Stimulated activated CD4-positive, alpha-beta T cell treated with anti-CD3 and anti-CD28 coated beads, Interleukin-12 subunit alpha, Interleukin-12 subunit beta, amount 100 ng/mL, for 4 hours (primary cell): ENCODE measurements around the gene OR4K15.
"Not testable (repeated sequence)": the region's sequence is repeated elsewhere in the genome, so short reads cannot be mapped to it uniquely, and the experiment has no call there.

Experiments
- DNase-seq: peaks from one replicate; pipeline ENCODE4 v3.0.0-alpha.2; 2020

Gene OR4K15, protein sequence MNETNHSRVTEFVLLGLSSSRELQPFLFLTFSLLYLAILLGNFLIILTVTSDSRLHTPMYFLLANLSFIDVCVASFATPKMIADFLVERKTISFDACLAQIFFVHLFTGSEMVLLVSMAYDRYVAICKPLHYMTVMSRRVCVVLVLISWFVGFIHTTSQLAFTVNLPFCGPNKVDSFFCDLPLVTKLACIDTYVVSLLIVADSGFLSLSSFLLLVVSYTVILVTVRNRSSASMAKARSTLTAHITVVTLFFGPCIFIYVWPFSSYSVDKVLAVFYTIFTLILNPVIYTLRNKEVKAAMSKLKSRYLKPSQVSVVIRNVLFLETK

GRCh38 chr14:19975291-19975690 is at the start of gene OR4K15:
Gene OR4K15 (plus strand): TSS chr14:19975591. CDS start chr14:19975591, 0 bp downstream.
- DNase-seq = no peak

- DNase-seq = no peak
Measured at GRCh38 chr14:19930617-19931016, 44.8 kb upstream of the OR4K15 start, which contains the start of gene OR4K1. Gene OR4K1 (plus strand): TSS chr14:19930917. CDS start chr14:19935667, 4,750 bp downstream.

- no peak for DNase-seq
Measured at GRCh38 chr14:19941668-19942067, 33.7 kb upstream of the OR4K15 start.

- DNase-seq = no peak
Measured at GRCh38 chr14:19947413-19948090, 27.8 kb upstream of the OR4K15 start.

GRCh38 chr14:19949218-19949617 is 26.2 kb upstream of the OR4K15 start:
- no peak for DNase-seq

DNA sequence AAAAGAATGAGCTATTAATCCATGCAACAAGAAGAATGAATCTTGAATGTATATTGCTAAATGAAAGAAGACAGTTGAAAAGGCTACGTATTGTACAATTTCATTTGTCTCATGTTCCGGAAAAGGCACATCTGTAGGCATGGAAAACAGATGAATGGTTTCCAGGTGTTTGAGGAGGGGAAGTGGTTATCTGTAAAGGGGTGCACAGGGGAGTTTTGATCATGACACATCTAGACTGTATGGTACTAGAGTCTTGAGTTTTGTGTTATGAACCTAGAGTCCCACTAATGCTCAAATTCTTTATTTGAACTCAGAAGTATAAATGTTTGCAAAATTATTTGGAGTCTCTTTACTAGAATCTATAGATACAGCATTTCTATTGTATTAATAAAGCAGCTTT is 5.7 kb upstream of the OR4K15 start:
- not testable (repeated sequence) for DNase-seq

DNA sequence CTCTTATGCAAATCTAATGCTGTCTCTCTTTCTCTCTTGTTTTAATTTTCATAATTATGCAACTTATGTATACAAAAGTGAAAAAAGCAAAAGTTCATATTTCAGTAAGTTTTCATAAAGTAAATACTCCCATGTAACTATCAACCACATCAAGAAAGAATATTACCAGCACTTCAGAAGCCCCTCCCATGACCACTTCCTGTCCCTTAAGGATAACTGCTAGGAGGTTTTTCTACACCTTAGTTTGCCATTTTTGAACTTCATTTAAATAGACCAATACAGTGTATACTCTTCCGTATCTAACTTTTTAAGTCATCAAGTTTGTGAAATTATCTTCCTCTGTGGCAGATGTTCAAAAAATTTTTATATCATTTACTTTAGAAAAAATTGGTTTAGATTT is 547 bp upstream of the OR4K15 start:
- no peak for DNase-seq

DNA sequence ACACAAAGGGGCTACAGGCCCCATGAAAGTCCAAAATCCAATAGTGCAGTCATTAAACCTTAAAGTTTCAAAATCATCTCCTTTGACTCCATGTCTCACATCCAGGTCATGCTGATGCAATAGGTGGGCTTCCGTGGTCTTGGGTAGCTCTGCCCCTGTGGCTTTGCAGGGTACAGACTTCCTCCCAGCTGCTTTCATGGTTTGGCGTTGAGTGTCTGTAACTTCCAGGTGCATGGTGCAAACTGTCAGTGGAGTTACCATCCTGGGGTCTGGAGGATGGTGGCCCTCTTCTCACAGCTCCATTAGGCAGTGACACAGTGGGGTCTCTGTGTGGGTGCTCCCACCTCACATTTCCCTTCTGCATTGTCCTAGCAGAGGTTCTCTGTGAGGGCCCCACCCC is 18.0 kb downstream of the OR4K15 start:
- no peak for DNase-seq

DNA sequence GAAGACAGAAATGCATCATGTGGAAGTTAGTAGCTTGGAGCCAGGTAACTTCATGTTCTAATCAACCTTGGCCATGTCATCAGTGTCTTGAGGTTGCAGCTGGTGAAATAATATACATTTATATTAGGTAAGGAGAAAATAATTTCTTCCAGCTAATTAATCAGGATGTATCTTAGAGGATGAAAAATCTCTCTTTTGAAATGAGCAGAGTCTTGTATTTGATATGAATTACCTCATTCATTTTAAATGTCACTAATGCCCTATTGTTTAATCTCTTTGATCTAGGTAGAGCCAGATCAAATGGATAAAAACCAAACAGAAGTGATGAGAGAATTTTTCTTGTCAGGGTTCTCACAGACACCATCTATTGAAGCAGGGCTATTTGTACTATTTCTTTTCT is 26.5 kb downstream of the OR4K15 start, which contains the start of gene OR4Q2:
Gene OR4Q2 (plus strand): TSS at position 301 of the 400 bp plus-strand sequence.
- DNase-seq = no peak

- DNase-seq = no peak
Measured at GRCh38 chr14:20002319-20002718, 26.9 kb downstream of the OR4K15 start.

GRCh38 chr14:20008156-20008555 is 32.8 kb downstream of the OR4K15 start:
- no peak for DNase-seq

- DNase-seq = no peak
Measured at GRCh38 chr14:20019257-20019865, 44.0 kb downstream of the OR4K15 start, which contains the start of gene OR4K14. Gene OR4K14 (minus strand): TSS chr14:20019307. CDS start chr14:20015193, 4,114 bp downstream.
